ENCODE results near the gene TRAPPC2L. TPM values are rescaled to one million over a fixed set of nuclear protein-coding genes. Genes with fewer than 3 reads are reported as not detected.

The TRAPPC2L gene
- total RNA-seq, 2 experiments from 2014 or later, result 27.6 to 44.9 TPM

GRCh38 chr16:88867581-88868246, 10.8 kb downstream of the TRAPPC2L start:
- CTCF ChIA-PET (ENCODE audit: unreplicated experiment), result no interaction called here

GRCh38 chr16:88868974-88869672, 12.2 kb downstream of the TRAPPC2L start:
- BruUV-seq (replicated peaks), result no TSS peak
- ChIA-PET POLR2A (interaction anchor here (0.7 kb wide), 1 partner anchor 12 kb away, joined by 3 read pairs; the partner anchor contains the start of genes GALNS and TRAPPC2L), CTCF (ENCODE audit: unreplicated experiment) (no interaction called here)
- H3K4me2 ChIP-seq (ENCODE audit: low read length), result no peak overlapping the region
- H3K9me2 ChIP-seq (ENCODE audit: insufficient read depth, low read length), result no peaks in the 10 kb centered on the region
- H3K4me1 ChIP-seq (ENCODE audit: insufficient read depth, low read length, poor library complexity, severe bottlenecking), result peaks cover 4% of the 10 kb centered on the region
- intact Hi-C loops (cut with micrococcal nuclease; ENCODE audit: unreplicated experiment), result no loop called here
- no peak overlapping the region for H2AFZ ChIP-seq (ENCODE audit: low read length)
- no peak overlapping the region for H3K4me3 ChIP-seq (ENCODE audit: low read depth, low read length, poor library complexity, severe bottlenecking)
- no peaks in the 10 kb centered on the region for H3K9me3 ChIP-seq (ENCODE audit: low read length)
- no peaks in the 10 kb centered on the region for H3K79me2 ChIP-seq (ENCODE audit: insufficient read depth, low read depth, low read length)
- no peak for TF ChIP-seq EZH2phosphoT487 (IDR thresholded peaks at IDR 0.05; ENCODE audit: borderline replicate concordance, low read depth, low read length)
- TF ChIP-seq CTCF (conservative IDR thresholded peaks at IDR 0.05; ENCODE audit: low read length), result no peak
- H3K36me3 ChIP-seq (ENCODE audit: insufficient read depth, low read length), result no peaks in the 10 kb centered on the region
- no peak overlapping the region for H3K27ac ChIP-seq (ENCODE audit: low read depth, low read length, poor library complexity, severe bottlenecking)
- no peak for DNase-seq (ENCODE audit: low spot score)
- H4K20me1 ChIP-seq (ENCODE audit: insufficient read depth, low read length), result no peaks in the 10 kb centered on the region

More at GRCh38 chr16:88867581-88868246, 10.8 kb downstream of the TRAPPC2L start:
- Histone ChIP-seq H4K20me1 (ENCODE audit: insufficient read depth, low read length) (no peaks in the 10 kb centered on the region), H3K79me2 (ENCODE audit: insufficient read depth, low read depth, low read length) (no peaks in the 10 kb centered on the region), H3K4me2 (ENCODE audit: low read length) (no peak overlapping the region), H3K9me2 (ENCODE audit: insufficient read depth, low read length) (no peaks in the 10 kb centered on the region), H3K9me3 (ENCODE audit: low read length) (no peaks in the 10 kb centered on the region), H3K4me1 (ENCODE audit: insufficient read depth, low read length, poor library complexity, severe bottlenecking) (peaks cover 4% of the 10 kb centered on the region), H2AFZ (ENCODE audit: low read length) (no peak overlapping the region), H3K4me3 (ENCODE audit: low read depth, low read length, poor library complexity, severe bottlenecking) (no peak overlapping the region), H3K36me3 (ENCODE audit: insufficient read depth, low read length) (no peaks in the 10 kb centered on the region), H3K27ac (ENCODE audit: low read depth, low read length, poor library complexity, severe bottlenecking) (no peak overlapping the region)
- intact Hi-C loops (cut with micrococcal nuclease; ENCODE audit: unreplicated experiment), result no loop called here
- BruUV-seq (replicated peaks), result no TSS peak
- DNase-seq (ENCODE audit: low spot score), result peak; percentile 29
- TF ChIP-seq CTCF (conservative IDR thresholded peaks at IDR 0.05; ENCODE audit: low read length), result no peak
- no peak for TF ChIP-seq EZH2phosphoT487 (IDR thresholded peaks at IDR 0.05; ENCODE audit: borderline replicate concordance, low read depth, low read length)
- POLR2A ChIA-PET, result no interaction called here

GRCh38 chr16:88869673-88869980, 12.7 kb downstream of the TRAPPC2L start:
- peaks cover 4% of the 10 kb centered on the region for H3K4me1 ChIP-seq (ENCODE audit: insufficient read depth, low read length, poor library complexity, severe bottlenecking)
- H3K9me2 ChIP-seq (ENCODE audit: insufficient read depth, low read length), result no peaks in the 10 kb centered on the region
- ChIA-PET CTCF (ENCODE audit: unreplicated experiment) (no interaction called here), POLR2A (interaction anchor here (0.7 kb wide), 1 partner anchor 130 kb away, joined by 3 read pairs; no protein-coding TSS in a partner anchor)
- no peaks in the 10 kb centered on the region for H3K79me2 ChIP-seq (ENCODE audit: insufficient read depth, low read depth, low read length)
- H3K4me2 ChIP-seq (ENCODE audit: low read length), result no peak overlapping the region
- no peak overlapping the region for H3K27ac ChIP-seq (ENCODE audit: low read depth, low read length, poor library complexity, severe bottlenecking)
- no peak for DNase-seq (ENCODE audit: low spot score)
- intact Hi-C loops (cut with micrococcal nuclease; ENCODE audit: unreplicated experiment), result no loop called here
- no TSS peak for BruUV-seq (replicated peaks)
- no peak overlapping the region for H2AFZ ChIP-seq (ENCODE audit: low read length)
- no peaks in the 10 kb centered on the region for H4K20me1 ChIP-seq (ENCODE audit: insufficient read depth, low read length)
- H3K4me3 ChIP-seq (ENCODE audit: low read depth, low read length, poor library complexity, severe bottlenecking), result no peak overlapping the region
- no peaks in the 10 kb centered on the region for H3K9me3 ChIP-seq (ENCODE audit: low read length)
- TF ChIP-seq EZH2phosphoT487 (IDR thresholded peaks at IDR 0.05; ENCODE audit: borderline replicate concordance, low read depth, low read length), result no peak
- no peak for TF ChIP-seq CTCF (conservative IDR thresholded peaks at IDR 0.05; ENCODE audit: low read length)
- H3K36me3 ChIP-seq (ENCODE audit: insufficient read depth, low read length), result no peaks in the 10 kb centered on the region
